ENCODE measurements around the gene HDDC3. TPM values are rescaled to one million over a fixed set of nuclear protein-coding genes. Genes with fewer than 3 reads are reported as not detected.

HDDC3 gene
- total RNA-seq, 1 donor from 2014 or later, result 17.1 TPM

GRCh38 chr15:90895571-90896117, 36.7 kb downstream of the HDDC3 start:
- DNase-seq (ENCODE audit: low spot score), result no peak

- DNase-seq (ENCODE audit: low spot score), result no peak
Observed at GRCh38 chr15:90893175-90894090, 38.9 kb downstream of the HDDC3 start.

- DNase-seq (ENCODE audit: low spot score), result no peak
Observed at GRCh38 chr15:90892498-90893174, 39.7 kb downstream of the HDDC3 start.

- DNase-seq (ENCODE audit: low spot score), result no peak
Observed at GRCh38 chr15:90892023-90892422, 40.3 kb downstream of the HDDC3 start.

- no peak for DNase-seq (ENCODE audit: low spot score)
Observed at GRCh38 chr15:90891346-90891949, 40.9 kb downstream of the HDDC3 start.

GRCh38 chr15:90890839-90891238, 41.5 kb downstream of the HDDC3 start:
- no peak for DNase-seq (ENCODE audit: low spot score)

- DNase-seq (ENCODE audit: low spot score), result no peak
Observed at GRCh38 chr15:90889736-90890456, 42.5 kb downstream of the HDDC3 start.

- DNase-seq (ENCODE audit: low spot score), result no peak
Observed at GRCh38 chr15:90889313-90889730, 43.0 kb downstream of the HDDC3 start.

GRCh38 chr15:90887037-90887481, 45.3 kb downstream of the HDDC3 start:
- no peak for DNase-seq (ENCODE audit: low spot score)

GRCh38 chr15:90886291-90886614, 46.1 kb downstream of the HDDC3 start:
- no peak for DNase-seq (ENCODE audit: low spot score)

GRCh38 chr15:90885432-90886290, 46.7 kb downstream of the HDDC3 start:
- DNase-seq (ENCODE audit: low spot score), result no peak

GRCh38 chr15:90884719-90885431, 47.5 kb downstream of the HDDC3 start:
- DNase-seq (ENCODE audit: low spot score), result no peak

- DNase-seq (ENCODE audit: low spot score), result peak; percentile 95
Observed at GRCh38 chr15:90883976-90884718, 48.2 kb downstream of the HDDC3 start, which contains the start of gene FES. Gene FES, plus strand, starts transcription at chr15:90884504. Its CDS starts 542 bp downstream, at chr15:90885046.

GRCh38 chr15:90883526-90883975, 48.8 kb downstream of the HDDC3 start:
- DNase-seq (ENCODE audit: low spot score), result no peak

- no peak for DNase-seq (ENCODE audit: low spot score)
Observed at GRCh38 chr15:90882781-90883525, 49.4 kb downstream of the HDDC3 start.

- no peak for DNase-seq (ENCODE audit: low spot score)
Observed at GRCh38 chr15:90881978-90882721, 50.2 kb downstream of the HDDC3 start.

Measured in mesenteric fat pad (tissue), 1 donor.